Progenitor cell of endocrine pancreas (in vitro differentiated cells): ENCODE data around the gene TMEM178B. TPM values are rescaled to one million over a fixed set of nuclear protein-coding genes. Genes with fewer than 3 reads are reported as not detected.
A peak's percentile ranks its signal among the peaks of the same experiment; 100 is the strongest.

ENCODE experiments used
- DNase-seq: peaks from one replicate; pipeline ENCODE4 v3.0.0; 2021; ENCODE audit warnings: low spot score; ENCODE audit not compliant: unreplicated experiment
- H3K27ac Mint-ChIP-seq: 2 replicates; pipeline ENCODE4 v1.8.0; 2021; ENCODE audit warnings: mild to moderate bottlenecking, moderate library complexity, mixed read lengths
- H3K27me3 Mint-ChIP-seq: 2 replicates; pipeline ENCODE4 v1.8.0; 2021; ENCODE audit warnings: mixed read lengths
- H3K36me3 Mint-ChIP-seq: 2 replicates; pipeline ENCODE4 v1.8.0; 2022; ENCODE audit warnings: mixed read lengths; ENCODE audit not compliant: insufficient read depth
- H3K4me1 Mint-ChIP-seq: 2 replicates; pipeline ENCODE4 v1.8.0; 2021; ENCODE audit warnings: low read depth, mixed read lengths
- H3K4me3 Mint-ChIP-seq: 2 replicates; pipeline ENCODE4 v1.8.0; 2021; ENCODE audit warnings: low read depth, mild to moderate bottlenecking, moderate library complexity, mixed read lengths
- H3K9me3 Mint-ChIP-seq: 2 replicates; pipeline ENCODE4 v1.8.0; 2021; ENCODE audit warnings: low read depth, mixed read lengths
- CTCF ChIP-seq: fragments of 200-600 bp; sonication (generic); IDR thresholded peaks from one replicate; pipeline ENCODE4 v1.5.0; 2021; ENCODE audit warnings: antibody characterized with exemption, mild to moderate bottlenecking; ENCODE audit not compliant: unreplicated experiment
- total RNA-seq: library from RNA; stranded (reverse); gene quantifications from 2 replicates; pipeline ENCODE4 v1.2.1, GENCODE V29; 2021

TMEM178B gene
- total RNA-seq, 1 donor from 2014 or later: 2.8 TPM

GRCh38 chr7:141072548-141073172 lies 1.2 kb upstream of the TMEM178B start:
- H3K27me3 Mint-ChIP-seq: peaks cover 47% of the 10 kb centered on the region
- peaks cover 11% of the 10 kb centered on the region for H3K4me1 Mint-ChIP-seq
- no peak overlapping the region for H3K27ac Mint-ChIP-seq
- no peak for TF ChIP-seq CTCF
- no peaks in the 10 kb centered on the region for H3K9me3 Mint-ChIP-seq
- peak overlapping the region; percentile 73 for H3K4me3 Mint-ChIP-seq
- peak; percentile 15 for DNase-seq
- H3K36me3 Mint-ChIP-seq: no peaks in the 10 kb centered on the region

GRCh38 chr7:141073173-141073640 lies 657 bp upstream of the TMEM178B start:
- peak; percentile 57 for DNase-seq
- no peaks in the 10 kb centered on the region for H3K9me3 Mint-ChIP-seq
- peaks cover 46% of the 10 kb centered on the region for H3K27me3 Mint-ChIP-seq
- H3K4me1 Mint-ChIP-seq: peaks cover 11% of the 10 kb centered on the region
- no peak overlapping the region for H3K27ac Mint-ChIP-seq
- TF ChIP-seq CTCF: peak; percentile 22
- H3K4me3 Mint-ChIP-seq: peak overlapping the region; percentile 73
- no peaks in the 10 kb centered on the region for H3K36me3 Mint-ChIP-seq

- H3K27ac Mint-ChIP-seq: peak overlapping the region; percentile 23
These were observed 513 bp downstream of the TMEM178B start for GRCh38 chr7:141074162-141074991.

GRCh38 chr7:141074997-141075396 lies 1.1 kb downstream of the TMEM178B start:
- Mint-ChIP-seq H3K4me1 (peaks cover 11% of the 10 kb centered on the region), H3K9me3 (no peaks in the 10 kb centered on the region), H3K27ac (peak overlapping the region; percentile 23), H3K36me3 (no peaks in the 10 kb centered on the region), H3K27me3 (peaks cover 32% of the 10 kb centered on the region), H3K4me3 (peak overlapping the region; percentile 71)
- no peak for DNase-seq
- no peak for TF ChIP-seq CTCF

More at GRCh38 chr7:141074162-141074991, 513 bp downstream of the TMEM178B start:
- H3K27me3 Mint-ChIP-seq: peaks cover 38% of the 10 kb centered on the region
- peaks cover 11% of the 10 kb centered on the region for H3K4me1 Mint-ChIP-seq
- no peaks in the 10 kb centered on the region for H3K36me3 Mint-ChIP-seq
- H3K9me3 Mint-ChIP-seq: no peaks in the 10 kb centered on the region
- peak; percentile 29 for DNase-seq
- H3K4me3 Mint-ChIP-seq: peak overlapping the region; percentile 71
- no peak for TF ChIP-seq CTCF

- Mint-ChIP-seq H3K9me3 (no peaks in the 10 kb centered on the region), H3K27me3 (peaks cover 18% of the 10 kb centered on the region), H3K4me1 (peaks cover 7% of the 10 kb centered on the region), H3K27ac (no peak overlapping the region), H3K4me3 (no peak overlapping the region), H3K36me3 (no peaks in the 10 kb centered on the region)
- TF ChIP-seq CTCF: no peak
- DNase-seq: no peak
These were observed 2.5 kb downstream of the TMEM178B start for GRCh38 chr7:141076377-141076776.
